HepG2 (cell line): ENCODE data around the gene NOC4L. TPM values are rescaled to one million over a fixed set of nuclear protein-coding genes. Genes with fewer than 3 reads are reported as not detected.

ENCODE experiments used
- ATAC-seq: fragments of 200-7000 bp; cut with Tn5 transposase; 3 replicates; pipeline ENCODE4 v1.9.1; 2020; ENCODE audit warnings: mild to moderate bottlenecking, moderate library complexity
- BruUV-seq: library from RNA; stranded (reverse); fragments of 400-500 nt; replicated peaks from 2 replicates; lab custom pipeline; 2021; lab: Mats Ljungman, UMichigan
- CTCF ChIA-PET: fragments of 300-600 bp; formaldehyde crosslinking; extraction: SDS; loops from one replicate; lab custom pipeline; 2021; ENCODE audit warnings: low total read pairs, inconsistent platforms, low intra/inter-chr PET ratio; lab: Yijun Ruan, JAX
- POLR2A ChIA-PET: fragments of 350-600 bp; sonication (Branson Sonifier 250); formaldehyde crosslinking; loops from one replicate; lab custom pipeline; 2020; ENCODE audit warnings: antibody characterized with exemption, inconsistent platforms; lab: Yijun Ruan, JAX
- DNase-seq: peaks from one replicate; pipeline ENCODE4 v3.0.0-alpha.2; 2015; ENCODE audit warnings: low spot score
- FAIRE-seq: peaks from 3 replicates; lab custom pipeline; 2011; peaks lifted over from hg19 to GRCh38; lab: Jason Lieb, UNC
- H2AFZ ChIP-seq: one replicate; pipeline ENCODE4 v1.6.1; 2011; ENCODE audit warnings: low read length, inconsistent platforms
- H3K27ac ChIP-seq: fragments of 300-600 bp; 3 replicates; pipeline ENCODE4 v1.8.0; 2011; ENCODE audit warnings: mixed run types, mild to moderate bottlenecking, mixed read lengths, low read length, inconsistent platforms; ENCODE audit not compliant: insufficient read depth; ENCODE audit errors: extremely low read length
- H3K27me3 ChIP-seq, 2 experiments: fragments of 200-600 bp in 1 of 2; 2 replicates in 1 of 2; 3 replicates in 1 of 2; pipeline versions ENCODE4 v1.6.0 to v1.8.0; 2011; ENCODE audit warnings: low read length in 2 of 2, mild to moderate bottlenecking in 2 of 2, moderate library complexity in 2 of 2, inconsistent platforms in 1 of 2; ENCODE audit not compliant: insufficient read depth in 2 of 2, control insufficient read depth in 1 of 2
- H3K36me3 ChIP-seq, 2 experiments: fragments of 200-600 bp in 1 of 2; replicated peaks in 1 of 2; 2 replicates in 1 of 2; 3 replicates in 1 of 2; pipeline versions ENCODE4 v1.5.1 to v1.8.0; 2011; ENCODE audit warnings: low read length in 2 of 2, inconsistent platforms in 1 of 2; ENCODE audit not compliant: insufficient read depth in 2 of 2, control insufficient read depth in 1 of 2
- H3K4me1 ChIP-seq: 2 replicates; pipeline ENCODE4 v1.5.1; 2012; ENCODE audit warnings: low read length, inconsistent platforms; ENCODE audit not compliant: insufficient read depth
- H3K4me2 ChIP-seq: 2 replicates; pipeline ENCODE4 v1.6.0; 2011; ENCODE audit warnings: low read depth, low read length, inconsistent platforms
- H3K4me3 ChIP-seq, 3 experiments: fragments of 200-600 bp in 1 of 3; sonication (generic), shearing (Covaris generic) in 1 of 3; replicated peaks in 1 of 3; 2 replicates each; pipeline ENCODE4 v1.5.1; 2011 to 2016; ENCODE audit warnings: low read length in 3 of 3, inconsistent platforms in 2 of 3, low read depth in 2 of 3, mild to moderate bottlenecking in 2 of 3, control low read depth in 1 of 3, mixed read lengths in 1 of 3; ENCODE audit not compliant: insufficient read depth in 1 of 3
- H3K79me2 ChIP-seq: one replicate; pipeline ENCODE4 v1.6.1; 2011; ENCODE audit warnings: low read length, inconsistent platforms; ENCODE audit not compliant: insufficient read depth
- H3K9ac ChIP-seq: 2 replicates; pipeline ENCODE4 v1.6.0; 2011; ENCODE audit warnings: mild to moderate bottlenecking, low read depth, low read length, inconsistent platforms; ENCODE audit not compliant: insufficient read depth
- H3K9me3 ChIP-seq: 2 replicates; pipeline ENCODE4 v1.5.1; 2012; ENCODE audit warnings: mild to moderate bottlenecking, low read length
- H4K20me1 ChIP-seq: 2 replicates; pipeline ENCODE4 v1.6.0; 2011; ENCODE audit warnings: inconsistent platforms, mild to moderate bottlenecking, low read length, moderate library complexity; ENCODE audit not compliant: insufficient read depth
- CAMTA2 ChIP-seq: sonication (generic); formaldehyde crosslinking; IDR thresholded peaks from 2 replicates; pipeline ENCODE4 v1.4.0; 2020; ENCODE audit warnings: mild to moderate bottlenecking, missing genetic modification reagents, borderline replicate concordance
- ERF ChIP-seq: IDR thresholded peaks from 2 replicates; pipeline ENCODE4 v1.6.1; 2018; ENCODE audit warnings: missing biosample characterization, missing genetic modification reagents
- MEF2D ChIP-seq: sonication (generic); formaldehyde crosslinking; IDR thresholded peaks from 2 replicates; pipeline ENCODE4 v1.5.1; 2020; ENCODE audit warnings: mild to moderate bottlenecking, missing genetic modification reagents
- SMC3 ChIP-seq: IDR thresholded peaks from 2 replicates; pipeline ENCODE4 v1.6.1; 2011; ENCODE audit warnings: low read length, improper control_type of control experiment
- SRSF1 ChIP-seq: fragments of 200-400 bp; formaldehyde crosslinking; optimal IDR thresholded peaks from 2 replicates; pipeline ENCODE3; 2017; ENCODE audit warnings: mild to moderate bottlenecking, low read depth, low read length, moderate library complexity
- TEAD3 ChIP-seq: optimal IDR thresholded peaks from 2 replicates; pipeline ENCODE3; 2016; ENCODE audit warnings: borderline replicate concordance
- ZMYM3 ChIP-seq: sonication (generic); formaldehyde crosslinking; IDR thresholded peaks from 2 replicates; pipeline ENCODE4 v1.5.1; 2020; ENCODE audit warnings: mild to moderate bottlenecking, missing genetic modification reagents
- WGBS: methylation state at CpG from one replicate; pipeline ENCODE4 v1.1.6; 2017; ENCODE audit warnings: low lambda C conversion rate; 5-methylcytosine and 5-hydroxymethylcytosine counted together
- in situ Hi-C: cut with HindIII; loops from 2 replicates; pipeline ENCODE4 v1.10.0; 2017; ENCODE audit warnings: low pct_unique_long_range_greater_than_20kb; ENCODE audit not compliant: extremely low pct_ligation_motif_present
- intact Hi-C: fragments of 100-400 bp; cut with micrococcal nuclease; formaldehyde crosslinking; loops from one replicate; pipeline ENCODE4 v1.10.0; 2022; ENCODE audit not compliant: unreplicated experiment
- polyA plus RNA-seq, 8 experiments: library from polyadenylated mRNA; depleted of rRNA in 3 of 8; stranded (reverse) in 7 of 8; unstranded in 1 of 8; fragments of >200 nt; fragmentation: Illumina TruSeq in 4 of 8; extraction: Trizol in 4 of 8; gene quantifications; 2 replicates each; pipeline versions ENCODE4 v1.2.1 to v1.2.3, GENCODE V29; 2011 to 2016; ENCODE audit warnings: low read depth in 4 of 8, missing spikeins in 1 of 8, mixed read lengths in 1 of 8; ENCODE audit not compliant: insufficient read depth in 1 of 8
- total RNA-seq, 5 experiments: library from RNA; depleted of rRNA; stranded (reverse); fragments of >200 nt; fragmentation: Illumina TruSeq; extraction: Trizol; gene quantifications; 2 replicates each; pipeline ENCODE4 v1.2.3, GENCODE V29; 2016; ENCODE audit warnings: low read depth in 1 of 5
- TF ChIP-seq, protein P1 (sequence below), 2 experiments: IDR thresholded peaks; 2 replicates each; pipeline ENCODE4 v1.6.1; 2011 to 2012; ENCODE audit warnings: low read length in 2 of 2, borderline replicate concordance in 1 of 2, low read depth in 1 of 2, mild to moderate bottlenecking in 1 of 2, moderate library complexity in 1 of 2
- TF ChIP-seq, protein P2 (sequence below): sonication (generic); formaldehyde crosslinking; IDR thresholded peaks from 2 replicates; pipeline ENCODE4 v1.5.0; 2020; ENCODE audit warnings: mild to moderate bottlenecking, missing genetic modification reagents
- TF ChIP-seq, protein P3 (sequence below): sonication (generic); formaldehyde crosslinking; IDR thresholded peaks from 2 replicates; pipeline ENCODE4 v1.4.0; 2020; ENCODE audit warnings: missing genetic modification reagents, borderline replicate concordance

The NOC4L gene
- total and polyA plus RNA-seq, 2 of the 13 experiments (the other 11 are each of a cell fraction or from before 2014, with no cell fraction given) = 4.3 to 14.6 TPM

- H3K4me2 ChIP-seq = no peak overlapping the region
- H3K79me2 ChIP-seq = peaks cover 26% of the 10 kb centered on the region
- POLR2A ChIA-PET = no interaction called here
- in situ Hi-C loops (no loop called here), intact Hi-C loops (no loop called here)
- H2AFZ ChIP-seq = no peak overlapping the region
- peaks cover 17% of the 10 kb centered on the region for H3K4me1 ChIP-seq
- TF ChIP-seq ZMYM3 = no peak
- no peak for TF ChIP-seq MEF2D
- no peak for TF ChIP-seq SRSF1
- TF ChIP-seq TEAD3 (CRISPR knock-in tag) = no peak
- TF ChIP-seq, protein P1, sequence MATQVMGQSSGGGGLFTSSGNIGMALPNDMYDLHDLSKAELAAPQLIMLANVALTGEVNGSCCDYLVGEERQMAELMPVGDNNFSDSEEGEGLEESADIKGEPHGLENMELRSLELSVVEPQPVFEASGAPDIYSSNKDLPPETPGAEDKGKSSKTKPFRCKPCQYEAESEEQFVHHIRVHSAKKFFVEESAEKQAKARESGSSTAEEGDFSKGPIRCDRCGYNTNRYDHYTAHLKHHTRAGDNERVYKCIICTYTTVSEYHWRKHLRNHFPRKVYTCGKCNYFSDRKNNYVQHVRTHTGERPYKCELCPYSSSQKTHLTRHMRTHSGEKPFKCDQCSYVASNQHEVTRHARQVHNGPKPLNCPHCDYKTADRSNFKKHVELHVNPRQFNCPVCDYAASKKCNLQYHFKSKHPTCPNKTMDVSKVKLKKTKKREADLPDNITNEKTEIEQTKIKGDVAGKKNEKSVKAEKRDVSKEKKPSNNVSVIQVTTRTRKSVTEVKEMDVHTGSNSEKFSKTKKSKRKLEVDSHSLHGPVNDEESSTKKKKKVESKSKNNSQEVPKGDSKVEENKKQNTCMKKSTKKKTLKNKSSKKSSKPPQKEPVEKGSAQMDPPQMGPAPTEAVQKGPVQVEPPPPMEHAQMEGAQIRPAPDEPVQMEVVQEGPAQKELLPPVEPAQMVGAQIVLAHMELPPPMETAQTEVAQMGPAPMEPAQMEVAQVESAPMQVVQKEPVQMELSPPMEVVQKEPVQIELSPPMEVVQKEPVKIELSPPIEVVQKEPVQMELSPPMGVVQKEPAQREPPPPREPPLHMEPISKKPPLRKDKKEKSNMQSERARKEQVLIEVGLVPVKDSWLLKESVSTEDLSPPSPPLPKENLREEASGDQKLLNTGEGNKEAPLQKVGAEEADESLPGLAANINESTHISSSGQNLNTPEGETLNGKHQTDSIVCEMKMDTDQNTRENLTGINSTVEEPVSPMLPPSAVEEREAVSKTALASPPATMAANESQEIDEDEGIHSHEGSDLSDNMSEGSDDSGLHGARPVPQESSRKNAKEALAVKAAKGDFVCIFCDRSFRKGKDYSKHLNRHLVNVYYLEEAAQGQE (IDR thresholded peaks at IDR 0.05; ENCODE audit: borderline replicate concordance in 1 of 2, low read depth in 1 of 2, low read length in 2 of 2) = no peak
- TF ChIP-seq SMC3 = no peak
- TF ChIP-seq, protein P2, sequence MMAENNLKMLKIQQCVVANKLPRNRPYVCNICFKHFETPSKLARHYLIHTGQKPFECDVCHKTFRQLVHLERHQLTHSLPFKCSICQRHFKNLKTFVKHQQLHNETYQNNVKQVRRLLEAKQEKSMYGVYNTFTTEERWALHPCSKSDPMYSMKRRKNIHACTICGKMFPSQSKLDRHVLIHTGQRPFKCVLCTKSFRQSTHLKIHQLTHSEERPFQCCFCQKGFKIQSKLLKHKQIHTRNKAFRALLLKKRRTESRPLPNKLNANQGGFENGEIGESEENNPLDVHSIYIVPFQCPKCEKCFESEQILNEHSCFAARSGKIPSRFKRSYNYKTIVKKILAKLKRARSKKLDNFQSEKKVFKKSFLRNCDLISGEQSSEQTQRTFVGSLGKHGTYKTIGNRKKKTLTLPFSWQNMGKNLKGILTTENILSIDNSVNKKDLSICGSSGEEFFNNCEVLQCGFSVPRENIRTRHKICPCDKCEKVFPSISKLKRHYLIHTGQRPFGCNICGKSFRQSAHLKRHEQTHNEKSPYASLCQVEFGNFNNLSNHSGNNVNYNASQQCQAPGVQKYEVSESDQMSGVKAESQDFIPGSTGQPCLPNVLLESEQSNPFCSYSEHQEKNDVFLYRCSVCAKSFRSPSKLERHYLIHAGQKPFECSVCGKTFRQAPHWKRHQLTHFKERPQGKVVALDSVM (CRISPR knock-in tag) = no peak
- no peak for TF ChIP-seq ERF (CRISPR knock-in tag)
- TF ChIP-seq, protein P3, sequence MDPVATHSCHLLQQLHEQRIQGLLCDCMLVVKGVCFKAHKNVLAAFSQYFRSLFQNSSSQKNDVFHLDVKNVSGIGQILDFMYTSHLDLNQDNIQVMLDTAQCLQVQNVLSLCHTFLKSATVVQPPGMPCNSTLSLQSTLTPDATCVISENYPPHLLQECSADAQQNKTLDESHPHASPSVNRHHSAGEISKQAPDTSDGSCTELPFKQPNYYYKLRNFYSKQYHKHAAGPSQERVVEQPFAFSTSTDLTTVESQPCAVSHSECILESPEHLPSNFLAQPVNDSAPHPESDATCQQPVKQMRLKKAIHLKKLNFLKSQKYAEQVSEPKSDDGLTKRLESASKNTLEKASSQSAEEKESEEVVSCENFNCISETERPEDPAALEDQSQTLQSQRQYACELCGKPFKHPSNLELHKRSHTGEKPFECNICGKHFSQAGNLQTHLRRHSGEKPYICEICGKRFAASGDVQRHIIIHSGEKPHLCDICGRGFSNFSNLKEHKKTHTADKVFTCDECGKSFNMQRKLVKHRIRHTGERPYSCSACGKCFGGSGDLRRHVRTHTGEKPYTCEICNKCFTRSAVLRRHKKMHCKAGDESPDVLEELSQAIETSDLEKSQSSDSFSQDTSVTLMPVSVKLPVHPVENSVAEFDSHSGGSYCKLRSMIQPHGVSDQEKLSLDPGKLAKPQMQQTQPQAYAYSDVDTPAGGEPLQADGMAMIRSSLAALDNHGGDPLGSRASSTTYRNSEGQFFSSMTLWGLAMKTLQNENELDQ (CRISPR knock-in tag) = no peak
- no peak for TF ChIP-seq CAMTA2 (CRISPR knock-in tag)
- H3K9me3 ChIP-seq = no peaks in the 10 kb centered on the region
- H3K9ac ChIP-seq = no peak overlapping the region
- BruUV-seq = no TSS peak
- no peaks in the 10 kb centered on the region; a peak in 1 of 5 replicates for H3K27me3 ChIP-seq
- CTCF ChIA-PET = no interaction called here
- 96% methylated on average over 24 of the region's 24 CpGs for WGBS
- no peak overlapping the region for H3K27ac ChIP-seq
- no peak for ATAC-seq
- peaks cover 9 to 13% of the 10 kb centered on the region in 2 experiments for H3K36me3 ChIP-seq
- no peak overlapping the region for H3K4me3 ChIP-seq
- no peak for FAIRE-seq
- no peak for DNase-seq
- H4K20me1 ChIP-seq = no peaks in the 10 kb centered on the region
Observed at GRCh38 chr12:132146098-132146497, 1.8 kb downstream of the NOC4L start.
